Measurements from ENCODE around the gene LPAR1.

The LPAR1 gene

DNA sequence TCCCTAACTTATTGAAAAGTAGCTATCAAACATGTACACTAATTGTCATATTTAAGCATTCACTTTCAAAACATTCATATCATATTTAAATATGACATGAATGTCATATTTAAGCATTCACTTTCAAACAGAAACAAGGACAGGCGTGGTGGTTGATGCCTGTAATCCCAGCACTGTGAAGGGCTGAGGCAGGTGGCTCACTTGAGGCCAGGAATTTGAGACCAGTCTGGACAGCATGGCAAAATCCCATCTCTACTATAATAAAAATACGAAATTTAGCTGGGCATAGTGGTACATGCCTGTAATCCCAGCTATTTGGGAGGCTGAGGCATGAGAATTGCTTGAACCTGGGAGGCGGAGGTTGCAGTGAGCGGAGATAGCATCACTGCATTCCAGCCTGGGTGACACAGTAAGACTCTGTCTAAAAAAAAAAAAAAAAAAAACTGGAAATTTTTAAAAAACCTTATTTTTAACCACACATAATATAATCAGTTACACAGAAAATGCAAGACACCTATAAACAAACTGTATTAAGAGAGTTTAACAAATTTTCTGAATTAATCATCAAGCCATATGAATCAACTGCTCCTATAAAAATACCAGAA is 88.1 kb downstream of the LPAR1 start:
- DNase-seq, result no peak

DNA sequence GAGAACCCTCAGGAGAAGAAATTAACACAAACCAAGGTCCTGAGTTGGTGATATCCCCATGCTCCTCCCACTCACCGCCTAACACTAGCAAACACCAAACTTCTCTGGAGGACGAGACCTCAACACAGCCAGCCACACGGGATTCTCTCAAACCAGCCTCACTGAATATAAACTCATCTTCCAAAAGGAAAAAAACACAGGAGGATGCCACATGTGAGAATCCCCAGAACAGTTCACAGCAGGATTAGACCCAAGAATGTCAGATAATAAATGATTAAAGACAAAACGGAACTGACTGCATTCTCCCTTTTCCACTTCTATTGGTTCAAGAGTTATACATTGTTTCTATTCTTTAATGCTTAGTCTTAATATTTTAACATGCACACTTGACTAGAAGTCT is 89.2 kb downstream of the LPAR1 start:
- no peak for DNase-seq

DNA sequence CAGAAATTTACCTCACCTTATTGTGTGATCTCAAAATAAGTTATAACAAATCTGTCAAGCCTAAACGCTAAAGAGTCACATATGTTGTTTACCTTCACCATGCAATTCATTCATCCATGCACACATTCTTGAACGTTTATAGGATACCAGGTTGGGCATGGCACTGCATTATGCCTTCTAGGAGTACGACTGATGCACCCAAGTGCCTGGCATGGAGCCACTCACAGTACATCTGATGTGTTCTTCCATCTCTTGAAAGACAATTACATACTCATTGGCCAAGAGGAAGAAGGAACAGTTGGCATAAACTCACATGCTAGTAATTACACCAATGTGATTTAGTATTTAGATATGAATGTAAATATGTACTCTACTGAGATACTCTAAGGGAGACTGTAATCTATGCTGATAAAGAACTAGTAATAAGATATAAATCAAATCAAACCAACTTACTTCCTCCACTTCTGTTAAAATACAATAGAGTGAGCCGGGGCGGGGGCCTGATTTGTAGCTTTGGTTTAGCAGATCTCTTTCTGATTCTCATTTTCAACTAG is 90.7 kb downstream of the LPAR1 start:
- DNase-seq, result no peak

DNA sequence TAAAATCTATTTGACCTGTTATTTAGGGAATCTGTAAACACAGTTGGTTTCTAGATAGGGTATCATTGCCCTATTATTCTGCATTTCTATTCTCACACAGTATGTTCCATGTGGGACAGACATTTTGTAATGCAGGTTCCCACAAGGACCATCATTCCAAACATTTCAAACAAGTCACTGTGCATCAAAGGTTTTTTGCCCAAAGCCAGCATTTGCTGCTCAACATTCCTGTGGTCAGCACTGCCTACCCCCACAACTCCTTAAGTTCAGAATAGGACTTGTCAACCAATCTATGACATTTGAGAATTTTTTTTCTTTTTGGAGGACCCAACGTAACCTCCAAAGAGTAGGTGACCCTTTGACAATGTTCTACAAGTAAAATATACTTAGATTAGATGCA is 95.7 kb downstream of the LPAR1 start:
- DNase-seq, result no peak

DNA sequence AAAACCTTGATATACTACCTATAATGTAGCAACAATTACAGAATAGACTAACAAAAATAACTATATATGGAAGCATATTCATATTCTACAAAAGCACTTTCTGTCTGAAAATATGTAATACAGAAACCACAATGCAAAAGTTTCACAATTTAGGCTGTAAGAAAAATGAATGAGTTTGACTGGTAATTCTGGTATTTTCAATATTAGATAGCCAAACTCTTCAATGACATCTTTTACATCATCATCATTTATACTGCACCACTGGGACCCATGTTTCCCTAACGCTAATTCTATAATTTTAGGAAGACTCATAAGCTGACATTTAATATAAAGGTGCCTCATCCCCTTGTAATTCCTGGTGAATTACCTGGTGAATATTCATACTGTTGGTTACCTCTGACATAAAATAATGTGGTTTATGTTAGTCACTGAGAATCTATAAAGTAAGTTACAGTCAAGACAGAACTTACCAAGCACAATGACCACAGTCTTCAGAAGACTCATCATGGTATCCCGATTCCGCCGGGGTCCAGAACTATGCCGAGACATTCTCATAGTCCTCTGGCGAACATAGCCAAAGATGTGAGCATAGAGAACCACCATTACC is 97.2 kb downstream of the LPAR1 start:
- DNase-seq, result no peak

DNA sequence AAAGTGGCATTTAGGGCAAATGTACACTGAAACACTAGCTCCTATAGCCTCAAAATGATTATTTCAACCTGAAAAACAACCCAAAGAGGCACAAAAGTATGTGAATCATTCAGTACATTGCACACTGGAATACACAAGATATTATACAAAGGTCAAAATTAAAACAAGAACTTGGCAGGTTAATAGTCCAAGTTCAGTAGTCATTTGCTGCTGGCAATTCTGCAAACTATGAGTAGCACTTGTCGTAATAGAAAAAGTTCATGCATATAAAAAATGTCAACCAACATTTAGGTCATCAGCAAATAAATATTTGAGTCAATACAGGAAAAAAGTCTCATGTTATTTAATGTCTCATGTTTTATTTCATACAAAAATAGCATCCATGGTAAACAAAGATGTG is 98.7 kb downstream of the LPAR1 start:
- no peak for DNase-seq

DNA sequence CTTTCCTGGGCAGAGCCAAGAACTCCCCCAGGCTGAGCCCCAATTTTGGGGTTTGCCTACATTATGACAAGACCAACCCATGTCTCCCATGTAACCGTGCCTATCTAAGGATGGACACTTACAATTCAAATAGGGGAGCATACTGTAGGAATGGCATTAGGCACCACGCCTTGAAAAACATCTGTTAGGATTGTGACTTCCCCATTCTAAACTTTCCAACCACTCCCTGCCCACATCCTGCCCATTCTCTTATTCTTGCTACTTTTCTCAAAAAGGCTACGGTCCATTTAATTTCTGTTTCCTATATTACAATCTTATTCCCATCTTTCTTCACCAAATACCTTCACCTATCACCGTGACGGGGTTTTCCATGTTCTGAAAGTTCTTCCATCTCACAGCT is 99.2 kb downstream of the LPAR1 start:
- DNase-seq, result no peak

DNA sequence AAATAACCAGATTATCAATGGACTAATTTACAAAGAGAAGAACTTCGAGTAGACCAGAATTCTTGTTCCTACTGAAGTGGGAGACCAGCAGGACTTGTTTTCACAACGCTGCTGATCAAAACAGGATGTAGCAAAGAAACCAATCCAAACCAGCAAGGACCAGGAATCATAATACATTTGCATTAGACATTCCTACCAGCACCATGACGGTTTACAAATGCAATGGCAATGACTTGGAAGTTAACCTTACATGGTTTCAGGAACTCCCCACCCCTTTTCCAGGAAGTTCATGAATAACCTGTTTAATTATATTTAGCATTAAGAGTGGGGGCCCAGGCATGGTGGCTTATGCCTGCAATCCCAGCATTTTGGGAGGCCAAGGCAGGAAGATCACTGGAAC is 100.0 kb downstream of the LPAR1 start:
- DNase-seq, result no peak

DNA sequence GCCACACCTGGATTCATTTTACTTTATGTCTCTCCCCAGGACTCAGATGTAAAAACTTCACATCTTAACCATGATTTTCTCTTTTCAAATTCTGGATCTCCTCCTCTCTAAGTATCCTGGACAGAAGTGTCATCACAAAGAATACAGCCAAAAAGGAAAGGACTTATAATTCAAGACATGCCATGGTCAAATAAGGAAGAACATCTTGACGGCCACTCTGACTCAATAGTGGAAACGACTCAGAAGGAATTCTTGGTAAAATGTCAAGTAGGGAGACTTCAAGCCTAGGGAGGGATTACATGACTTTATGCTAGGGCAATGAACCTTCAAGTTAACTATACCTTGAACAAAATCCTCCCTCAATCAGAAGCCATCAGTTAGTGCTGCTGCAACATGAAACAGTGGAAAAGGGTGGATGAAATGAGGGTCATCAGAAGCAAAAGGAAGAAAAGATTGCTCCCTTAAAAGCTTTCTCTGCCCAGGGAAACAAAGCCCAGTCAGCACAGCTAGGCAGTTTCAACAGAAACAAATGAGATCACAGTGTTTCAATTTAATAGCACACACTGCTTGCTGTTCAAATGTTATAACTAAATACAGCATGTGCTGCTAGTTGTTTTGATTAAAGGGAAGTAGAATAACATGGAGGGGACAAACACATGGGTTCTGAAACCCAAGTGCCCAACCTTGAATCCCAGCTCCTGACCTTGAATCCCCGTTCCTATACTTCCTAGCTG is 101.4 kb downstream of the LPAR1 start:
- DNase-seq, result no peak

DNA sequence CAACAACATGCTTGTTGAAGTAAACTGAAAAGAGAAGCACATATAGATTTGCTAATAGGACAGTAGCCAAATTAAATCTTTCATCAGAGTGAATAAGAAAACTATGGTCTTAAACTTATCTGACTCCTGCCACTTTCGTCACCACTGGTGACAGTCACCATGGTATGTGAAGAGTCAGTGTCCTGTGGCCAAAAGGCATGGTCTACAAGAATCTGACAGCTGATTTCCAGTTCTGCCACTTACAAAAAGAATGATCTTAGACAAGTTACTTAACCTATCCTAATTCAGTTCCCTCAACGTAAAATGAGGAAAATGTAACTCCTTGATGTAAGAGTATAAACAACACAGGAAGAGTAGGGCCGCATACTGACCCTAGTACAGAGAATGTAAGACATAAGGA is 102.0 kb downstream of the LPAR1 start:
- DNase-seq, result no peak

DNA sequence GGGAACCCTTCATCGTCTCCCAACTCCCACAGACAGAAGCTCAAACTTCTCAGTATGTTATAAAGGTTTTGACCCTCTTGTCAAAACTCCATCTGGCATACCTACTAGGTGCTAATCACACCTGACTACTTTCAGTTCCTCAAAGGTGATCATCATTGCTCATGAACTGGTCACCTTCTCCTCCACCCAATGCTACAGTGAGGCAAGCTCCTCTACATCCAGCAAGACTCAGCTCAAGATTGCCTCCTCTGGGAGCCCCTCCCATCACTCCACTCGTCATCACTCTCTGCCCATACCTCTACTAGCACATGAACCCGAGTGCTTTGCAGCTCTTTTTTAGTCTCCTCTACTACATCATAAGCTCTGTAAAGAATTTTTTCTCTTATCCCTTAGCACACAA is 102.4 kb downstream of the LPAR1 start:
- DNase-seq, result no peak

DNA sequence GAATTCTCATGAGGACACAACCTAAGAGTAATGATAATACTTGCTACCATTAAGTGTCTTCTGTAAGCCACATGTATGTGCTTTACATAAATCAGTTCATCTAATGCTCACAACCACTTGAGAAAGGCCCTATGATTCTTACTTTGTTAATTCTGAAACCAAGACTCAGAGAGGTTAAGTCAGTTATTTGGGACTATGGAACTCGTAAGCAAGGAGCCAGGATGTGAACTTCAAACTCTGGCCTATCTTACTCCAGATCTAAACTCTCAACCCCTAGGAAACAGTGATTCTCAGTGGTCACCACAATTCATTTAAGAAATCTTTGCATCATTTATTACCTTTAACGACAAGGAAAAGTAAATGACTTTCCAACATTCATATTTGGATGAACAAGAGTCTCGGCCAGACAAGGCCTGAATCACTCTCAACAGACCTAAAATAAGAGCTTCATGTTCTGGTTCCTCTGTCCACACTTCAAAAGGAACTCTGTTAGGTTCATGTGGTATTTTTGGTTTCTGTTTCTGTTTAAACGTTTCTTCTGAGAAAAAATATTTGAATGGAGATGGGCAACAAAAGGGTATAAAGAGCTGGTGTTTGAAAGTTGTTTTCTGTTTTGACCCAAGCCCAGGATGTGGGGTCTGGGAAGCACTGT is 104.8 kb downstream of the LPAR1 start:
- DNase-seq, result no peak

DNA sequence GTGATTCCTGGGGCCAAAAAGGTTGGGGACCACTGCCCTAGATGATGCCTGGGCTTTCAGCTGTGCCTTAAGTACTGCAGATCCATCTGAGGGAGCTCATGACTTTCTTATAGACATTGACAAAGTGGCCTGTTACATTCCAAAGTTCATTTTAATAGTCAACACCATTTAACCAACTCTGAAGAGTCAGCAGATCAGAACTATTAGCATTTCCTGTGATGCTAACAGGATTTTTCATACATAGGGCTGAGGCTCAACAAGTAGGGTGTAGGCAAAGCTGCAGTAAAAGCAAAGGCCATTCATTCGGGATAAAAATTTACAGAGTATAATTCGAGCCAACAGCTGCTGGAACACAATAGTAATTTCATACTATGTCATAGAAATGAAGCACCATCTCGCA is 105.4 kb downstream of the LPAR1 start:
- no peak for DNase-seq

DNA sequence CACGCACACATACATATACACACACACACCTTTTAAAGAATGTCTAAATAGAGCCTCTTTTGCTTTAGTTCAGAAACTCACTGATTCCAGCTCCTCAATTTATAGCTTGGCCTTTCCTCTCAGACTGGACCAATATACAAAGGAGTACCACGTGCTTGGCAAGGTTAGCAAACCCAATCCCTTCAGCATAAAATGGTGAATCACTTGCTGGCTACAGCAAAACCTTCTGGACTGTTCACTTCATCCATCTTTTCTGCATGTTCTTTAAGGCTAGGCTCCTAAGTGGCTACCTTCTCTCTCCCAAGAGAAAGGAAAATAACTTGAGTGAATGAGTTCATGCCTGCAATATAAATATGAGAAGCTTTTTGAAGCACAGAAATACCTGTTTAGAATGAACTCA is 109.7 kb downstream of the LPAR1 start:
- DNase-seq, result no peak

DNA sequence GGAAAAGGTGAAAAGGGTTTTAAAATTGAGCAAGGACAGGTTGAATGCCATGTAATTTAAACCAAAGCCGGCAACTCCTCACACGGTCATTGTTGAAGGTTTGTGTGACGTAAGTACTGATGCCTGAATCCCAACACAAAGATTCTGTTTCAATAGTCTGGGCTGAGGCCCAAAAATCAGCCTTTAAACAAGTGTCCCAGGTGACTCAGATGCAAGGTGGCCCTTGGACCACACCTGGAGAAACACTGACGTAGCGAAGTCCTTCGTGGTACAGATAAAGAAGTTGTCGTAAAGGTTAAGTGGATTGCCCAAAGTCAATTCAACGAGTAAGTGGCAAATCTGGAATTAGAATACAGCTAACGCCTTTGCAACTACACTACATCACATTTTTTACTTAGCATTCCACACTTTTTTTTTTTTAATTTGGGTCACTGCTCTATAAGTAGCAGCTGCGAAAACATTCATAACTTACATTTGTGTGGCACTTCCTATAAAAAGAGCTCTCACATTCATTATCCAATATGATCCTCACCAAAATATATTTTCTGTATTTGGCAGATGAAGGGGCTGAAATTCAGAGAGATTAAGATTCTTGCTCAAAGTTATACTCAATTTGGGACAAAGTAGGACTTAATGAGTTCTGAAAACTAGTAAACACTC is 111.3 kb downstream of the LPAR1 start:
- DNase-seq, result no peak

DNA sequence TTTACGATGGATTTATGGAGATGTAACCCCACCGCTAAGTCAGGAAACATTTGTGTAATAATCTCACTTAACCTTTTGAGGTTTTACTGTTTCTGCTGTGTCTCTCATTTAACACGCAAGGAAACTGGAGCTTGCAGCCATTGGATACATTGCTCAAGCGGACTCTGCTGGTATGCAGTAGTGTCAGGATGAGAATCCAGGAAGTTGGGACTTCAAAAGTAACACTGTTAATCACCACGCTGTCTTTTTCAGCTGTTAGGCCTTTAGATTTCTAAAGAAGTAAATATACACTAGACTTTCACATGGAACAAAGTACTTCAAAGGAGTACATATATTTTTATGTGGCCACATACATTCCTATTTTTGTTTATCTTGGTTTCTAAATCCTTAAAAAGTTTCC is 114.7 kb downstream of the LPAR1 start:
- no peak for DNase-seq

DNA sequence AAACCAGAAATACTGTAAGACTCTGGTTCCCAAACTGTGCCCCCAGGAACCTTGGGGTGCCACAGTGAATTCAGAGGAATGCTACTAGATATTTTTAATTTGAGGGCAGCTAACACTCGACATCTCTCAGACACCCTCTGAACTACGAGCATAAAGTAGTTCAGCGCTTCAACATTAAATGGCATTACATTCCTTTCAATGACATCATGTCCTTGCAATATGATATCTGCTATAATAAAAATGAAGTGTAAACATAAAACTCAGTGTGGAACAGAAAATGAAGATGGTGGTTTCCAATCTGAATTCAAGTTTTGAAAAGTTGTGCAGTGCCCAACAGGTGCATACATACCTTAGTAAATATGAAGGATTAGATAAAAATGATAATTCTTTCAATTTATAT is 116.1 kb downstream of the LPAR1 start:
- DNase-seq, result no peak

DNA sequence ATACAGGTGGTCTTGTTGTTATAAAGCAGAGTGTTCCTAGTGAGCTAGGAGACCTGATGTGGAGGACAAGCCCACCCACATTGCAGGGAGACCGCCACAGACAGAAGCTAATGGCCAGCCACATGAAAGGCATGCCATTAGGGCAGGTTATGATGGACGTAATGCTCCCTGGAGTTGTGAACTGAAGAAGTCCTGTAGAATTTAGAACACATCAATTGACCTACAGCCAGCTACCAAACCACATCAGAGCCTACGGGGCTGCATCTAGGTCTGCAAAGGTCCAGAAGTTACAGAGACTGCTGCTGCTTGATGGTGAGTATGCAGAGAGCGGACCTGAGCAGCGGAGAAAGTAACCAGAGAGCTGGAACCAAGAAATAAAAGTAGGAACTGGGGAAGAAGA is 116.6 kb downstream of the LPAR1 start:
- DNase-seq, result no peak

DNA sequence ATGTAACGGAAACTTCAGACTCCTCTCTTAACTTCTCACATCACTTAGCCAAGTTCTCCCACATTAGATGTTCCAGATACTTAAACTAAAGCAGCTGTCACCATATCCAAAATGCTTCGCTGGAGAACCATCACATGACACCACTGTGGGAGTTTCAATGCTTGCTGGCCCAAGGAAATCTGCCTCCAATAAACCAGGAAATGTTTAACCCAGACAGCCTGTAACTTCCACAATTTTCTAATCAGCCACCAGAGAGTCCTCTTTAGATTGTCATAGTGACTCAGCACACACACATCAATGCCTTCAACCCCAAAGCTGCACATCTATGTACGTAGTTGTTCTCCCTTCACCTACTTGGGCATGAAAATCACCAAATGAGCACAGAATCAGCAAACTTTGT is 118.7 kb downstream of the LPAR1 start:
- DNase-seq, result peak in 1 of 2 experiments; percentile 15

DNA sequence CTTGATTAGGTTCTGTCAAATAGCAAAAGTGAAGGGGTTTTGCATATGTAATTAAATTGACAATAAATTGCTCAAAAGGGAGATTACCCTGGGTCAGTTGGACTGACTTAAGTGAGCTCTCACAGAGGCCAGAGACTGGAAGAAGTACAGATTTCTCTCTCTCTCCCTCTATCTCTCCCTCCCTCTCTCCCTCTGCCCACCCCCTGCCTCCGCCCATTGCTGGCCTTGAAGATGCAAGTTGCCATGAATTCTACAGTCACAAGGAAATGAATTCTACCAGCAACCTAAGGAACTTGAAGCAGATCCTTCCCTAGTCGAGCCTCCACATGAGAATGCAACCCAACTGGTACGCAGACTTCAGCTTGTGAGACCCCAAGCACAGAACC is 119.2 kb downstream of the LPAR1 start:
- DNase-seq, result no peak

DNA sequence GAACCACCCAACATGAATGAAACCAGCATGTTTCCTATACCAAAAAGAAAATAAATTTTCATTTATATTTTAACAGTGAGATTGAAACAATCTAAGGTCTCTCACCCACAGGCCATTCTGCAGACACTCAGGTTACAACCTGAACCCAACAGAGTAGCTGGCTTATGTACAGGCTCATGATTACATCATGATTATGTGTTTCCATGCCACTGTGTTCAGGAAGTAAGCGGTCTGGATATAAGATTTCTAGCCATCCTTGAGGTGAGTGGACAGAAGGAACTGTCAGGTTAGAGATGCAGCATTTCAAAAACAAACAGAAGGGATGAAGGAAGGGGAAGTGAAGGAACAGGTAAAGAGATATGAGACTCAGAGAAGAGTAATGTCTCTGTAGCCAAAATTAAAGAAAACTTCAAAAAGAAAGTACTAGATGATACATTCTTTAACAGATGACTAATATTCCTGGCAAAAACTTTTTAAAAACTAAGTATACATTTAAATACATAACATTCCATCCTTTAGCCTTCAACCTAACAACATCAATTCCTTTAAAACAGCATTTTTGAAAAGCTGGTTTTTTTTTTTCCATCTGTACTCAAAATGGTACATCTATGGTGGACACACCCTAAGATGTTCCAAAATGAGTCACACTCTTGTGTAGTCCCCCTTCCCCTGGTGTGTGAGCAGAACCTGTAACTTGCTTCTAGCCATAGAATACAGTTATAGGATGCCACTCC is 119.8 kb downstream of the LPAR1 start:
- peak in 1 of 2 experiments; percentile 58 for DNase-seq

DNA sequence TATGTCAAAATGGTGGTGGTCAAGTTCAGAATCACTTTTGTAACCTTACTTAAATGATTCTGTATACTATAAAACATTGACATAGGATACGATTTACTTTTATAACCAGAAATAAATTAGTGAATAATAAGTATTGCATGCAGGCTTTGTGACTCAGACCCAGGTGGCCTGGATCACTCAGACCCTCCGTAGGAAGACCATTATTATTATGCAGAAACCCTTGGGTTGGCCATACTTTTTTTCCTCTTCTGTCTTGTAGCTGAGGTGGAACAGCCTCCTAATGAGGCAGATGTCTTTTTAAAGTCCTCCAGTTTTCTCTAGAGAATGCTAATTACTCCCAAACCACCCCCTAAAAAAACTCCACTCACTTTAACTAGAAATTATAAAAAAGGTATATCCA is 121.9 kb downstream of the LPAR1 start:
- DNase-seq, result no peak

All from SW 1271 (cell line).